HUES6 (cell line): ENCODE measurements around the gene CNN3.

Experiments
- H3K27ac ChIP-seq: 2 replicates; pipeline ENCODE4 v1.7.0; 2013; ENCODE audit warnings: low read depth, mild to moderate bottlenecking, low read length, inconsistent platforms
- H3K27me3 ChIP-seq: 2 replicates; pipeline ENCODE4 v1.6.1; 2013; ENCODE audit warnings: low read length; ENCODE audit not compliant: control insufficient read depth, insufficient read depth
- H3K36me3 ChIP-seq: 2 replicates; pipeline ENCODE4 v1.6.1; 2013; ENCODE audit warnings: low read length; ENCODE audit not compliant: control insufficient read depth, insufficient read depth
- H3K4me1 ChIP-seq: 2 replicates; pipeline ENCODE4 v1.6.1; 2013; ENCODE audit warnings: low read length; ENCODE audit not compliant: control insufficient read depth, insufficient read depth
- H3K4me3 ChIP-seq: 2 replicates; pipeline ENCODE4 v1.5.1; 2013; ENCODE audit warnings: low read depth, low read length
- H3K9ac ChIP-seq: one replicate; pipeline ENCODE4 v1.6.1; 2013; ENCODE audit warnings: mild to moderate bottlenecking, low read length
- H3K9me3 ChIP-seq: 2 replicates; pipeline ENCODE4 v1.6.1; 2013; ENCODE audit warnings: low read depth, low read length; ENCODE audit not compliant: control insufficient read depth, insufficient read depth

The CNN3 gene

DNA sequence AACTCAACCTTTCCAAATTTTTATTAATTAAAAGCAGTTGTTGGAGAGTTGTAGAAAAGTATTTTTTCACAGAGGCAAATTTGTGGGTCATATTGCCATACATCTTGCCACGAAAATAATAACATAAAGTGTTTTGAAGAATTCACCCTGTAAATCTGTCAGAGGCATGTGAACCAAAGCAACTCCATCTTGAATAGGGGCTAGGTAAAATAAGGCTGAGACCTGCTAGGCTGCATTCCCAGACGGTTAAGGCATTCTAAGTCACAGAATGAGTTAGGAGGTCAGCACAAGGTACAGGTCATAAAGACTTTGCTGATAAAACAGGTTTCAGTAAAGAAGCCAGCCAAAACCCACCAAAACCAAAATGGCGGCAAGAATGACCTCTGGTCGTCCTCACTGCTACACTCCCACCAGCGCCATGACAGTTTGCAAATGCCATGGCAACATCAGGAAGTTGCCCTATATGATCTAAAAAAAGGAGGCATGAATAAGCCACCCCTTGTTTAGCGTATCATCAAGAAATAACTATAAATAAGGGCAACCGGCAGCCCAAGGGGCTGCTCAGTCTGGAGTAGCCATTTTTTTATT, 4.4 kb upstream of the CNN3 start:
- Histone ChIP-seq H3K27ac (no peak overlapping the region), H3K36me3 (peaks cover 10% of the 10 kb centered on the region; the same call in 1 of the 2 replicates), H3K27me3 (no peaks in the 10 kb centered on the region), H3K4me1 (peaks cover 37% of the 10 kb centered on the region), H3K4me3 (no peak overlapping the region), H3K9ac (no peak overlapping the region), H3K9me3 (no peaks in the 10 kb centered on the region)

DNA sequence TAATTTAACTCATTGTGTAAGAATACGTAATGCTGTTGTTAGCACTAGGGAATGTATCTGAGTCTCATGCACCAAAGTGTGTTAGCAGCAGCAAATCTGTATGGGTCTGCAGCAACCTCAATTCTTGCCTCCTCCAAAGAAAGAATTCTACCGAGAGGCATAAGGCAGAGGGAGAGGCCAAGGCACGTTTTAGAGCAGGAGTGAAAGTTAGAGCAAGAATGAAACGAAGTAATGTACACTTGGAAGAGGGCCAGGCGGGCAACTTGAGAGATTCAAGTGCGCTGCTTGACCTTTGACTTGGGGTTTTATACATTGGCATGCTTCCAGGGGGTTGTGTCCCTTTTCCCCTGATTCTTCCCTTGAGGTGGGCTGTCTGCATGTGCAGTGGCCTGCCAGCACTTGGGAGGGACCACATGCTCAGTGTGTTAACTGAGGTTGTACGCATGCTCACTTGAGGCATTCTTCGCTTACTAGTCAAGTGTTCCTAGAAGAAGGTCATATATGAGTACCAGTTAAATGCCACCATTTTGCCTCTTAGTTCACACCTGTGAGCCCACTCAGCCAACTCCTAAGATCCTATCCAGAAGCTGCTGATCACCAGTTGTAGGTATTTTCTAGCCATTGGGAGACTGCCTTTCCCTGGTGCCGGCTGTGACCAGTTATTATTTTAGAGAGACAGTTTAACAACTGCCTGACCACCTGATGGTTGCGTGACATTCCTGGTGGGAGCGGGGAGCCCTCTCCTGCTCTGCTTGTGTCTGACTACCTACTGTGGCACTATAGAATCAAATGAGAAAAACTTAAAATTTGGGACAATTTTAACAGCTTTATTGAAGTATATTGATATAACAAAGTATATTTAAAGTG, 2.7 kb upstream of the CNN3 start:
- Histone ChIP-seq H3K4me1 (peaks cover 29% of the 10 kb centered on the region), H3K9me3 (no peaks in the 10 kb centered on the region), H3K27me3 (no peaks in the 10 kb centered on the region), H3K4me3 (peak overlapping the region; percentile 76), H3K36me3 (peaks cover 10% of the 10 kb centered on the region; the same call in 1 of the 2 replicates), H3K9ac (no peak overlapping the region), H3K27ac (no peak overlapping the region)

DNA sequence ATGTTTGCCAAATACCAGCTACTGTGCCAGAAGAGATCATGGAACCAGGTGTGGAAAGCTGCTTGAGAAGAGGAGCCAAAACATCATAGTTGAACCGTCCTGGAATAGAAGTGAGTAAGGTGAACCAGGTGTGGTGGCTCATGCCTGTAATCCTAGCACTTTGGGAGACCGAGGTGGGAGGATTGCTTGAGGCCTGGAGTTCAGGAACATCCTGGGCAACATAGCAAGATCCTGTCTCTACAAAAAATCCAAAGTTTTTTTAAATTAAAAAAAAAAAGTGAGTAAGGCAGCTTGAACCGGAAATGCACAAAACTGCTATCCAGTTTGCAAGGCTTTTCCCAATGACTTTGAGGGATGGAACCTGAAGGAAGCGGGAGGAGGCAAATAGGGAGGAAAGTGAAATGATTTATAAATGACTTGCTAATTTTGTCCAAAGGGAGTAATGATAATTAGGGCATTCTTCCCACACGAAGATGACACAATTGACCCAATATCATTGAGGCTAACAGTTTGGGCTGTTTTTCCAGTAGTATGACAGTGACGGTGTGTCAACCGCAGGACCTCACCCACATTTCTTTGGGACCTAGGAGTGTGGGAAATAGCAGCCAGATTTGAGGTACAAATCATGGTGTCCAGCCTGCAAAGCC, 1.5 kb upstream of the CNN3 start:
- Histone ChIP-seq H3K9me3 (no peaks in the 10 kb centered on the region), H3K4me3 (peak overlapping the region; percentile 76), H3K4me1 (peaks cover 37% of the 10 kb centered on the region), H3K27me3 (no peaks in the 10 kb centered on the region), H3K9ac (peak overlapping the region; percentile 89), H3K36me3 (peaks cover 7% of the 10 kb centered on the region), H3K27ac (peak overlapping the region; percentile 88; the same call in 1 of the 2 replicates)

DNA sequence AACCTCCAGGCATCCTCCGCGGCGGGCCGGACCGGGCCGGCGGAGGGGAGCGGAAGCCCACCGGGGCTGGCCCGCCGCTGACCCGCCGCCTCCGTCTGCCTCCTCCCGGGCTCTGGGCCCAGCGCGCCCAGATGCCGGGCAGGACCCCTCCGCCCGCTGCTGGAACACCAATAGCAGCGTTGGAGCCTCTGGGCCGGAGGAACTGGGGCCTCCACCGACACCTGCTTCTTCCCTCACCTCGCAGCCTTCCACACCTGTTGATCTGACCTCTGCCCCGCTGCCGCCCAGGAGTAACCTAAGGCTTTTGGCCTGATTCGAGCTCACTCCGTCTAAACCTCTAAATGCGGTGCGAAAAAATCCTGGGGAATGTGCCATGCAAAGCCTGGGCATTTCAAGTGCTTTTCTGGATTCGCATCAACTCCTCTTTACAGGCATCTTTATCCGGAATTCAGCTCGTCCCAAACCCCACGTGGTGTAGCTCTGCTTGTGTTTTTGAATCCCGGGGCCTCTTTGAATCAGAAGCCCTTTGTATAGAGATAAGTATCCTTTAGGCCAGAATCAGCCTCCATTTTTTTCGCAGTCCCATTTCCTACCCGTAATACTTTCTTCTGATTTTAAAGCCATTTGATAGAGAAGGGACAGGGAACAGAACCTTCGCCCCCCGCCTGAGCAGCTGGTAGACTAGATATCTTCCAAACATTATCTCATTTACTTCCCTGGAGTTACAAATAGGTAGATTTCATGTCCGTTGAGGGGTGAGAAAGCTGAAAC, 680 bp upstream of the CNN3 start:
- peaks cover 3% of the 10 kb centered on the region; the same call in 1 of the 2 replicates for H3K36me3 ChIP-seq
- H3K9me3 ChIP-seq: no peaks in the 10 kb centered on the region
- H3K27ac ChIP-seq: peak overlapping the region; percentile 88
- H3K9ac ChIP-seq: peak overlapping the region; percentile 89
- peak overlapping the region; percentile 76 for H3K4me3 ChIP-seq
- peaks cover 43% of the 10 kb centered on the region for H3K4me1 ChIP-seq
- H3K27me3 ChIP-seq: no peaks in the 10 kb centered on the region

DNA sequence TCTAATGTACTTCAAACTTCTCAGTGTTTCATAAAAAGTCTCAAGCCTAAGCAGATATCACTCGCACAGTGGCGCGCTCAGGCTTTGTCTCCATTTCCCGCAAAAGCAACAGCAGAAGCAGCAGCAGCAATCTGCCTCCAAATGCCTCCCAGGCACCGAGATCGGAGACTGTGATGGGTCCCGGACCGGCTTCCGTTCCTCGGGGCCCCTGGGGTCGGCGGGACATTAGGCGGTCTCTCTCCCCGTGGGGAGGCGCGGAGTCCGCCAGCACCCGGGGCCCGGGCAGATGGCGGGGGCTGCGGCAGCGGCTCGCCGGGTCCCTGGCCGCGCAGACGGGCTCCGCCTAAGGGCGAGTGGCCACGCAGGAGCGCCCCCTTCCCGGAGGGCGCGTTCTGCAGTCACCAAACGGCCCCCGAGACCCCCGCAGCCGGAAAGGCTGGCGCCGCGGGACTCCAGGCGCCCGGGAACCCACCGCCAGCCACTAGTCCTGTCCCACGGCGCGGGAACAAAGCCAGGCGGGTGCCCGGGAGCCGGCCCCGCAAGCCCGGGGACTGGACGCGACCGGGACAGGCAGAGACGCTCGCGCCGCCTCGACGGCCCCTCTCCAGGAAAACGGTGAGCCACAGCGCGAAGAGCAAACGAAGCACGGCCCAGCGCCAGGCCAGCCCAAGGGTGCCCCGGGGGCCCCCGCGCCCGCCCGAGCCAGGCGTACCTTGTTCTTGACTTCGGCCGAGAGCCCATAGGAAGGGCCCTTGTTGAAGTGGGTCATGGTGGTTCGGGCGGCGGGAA, 590 bp downstream of the CNN3 start:
- peak overlapping the region; percentile 99 for H3K9ac ChIP-seq

DNA sequence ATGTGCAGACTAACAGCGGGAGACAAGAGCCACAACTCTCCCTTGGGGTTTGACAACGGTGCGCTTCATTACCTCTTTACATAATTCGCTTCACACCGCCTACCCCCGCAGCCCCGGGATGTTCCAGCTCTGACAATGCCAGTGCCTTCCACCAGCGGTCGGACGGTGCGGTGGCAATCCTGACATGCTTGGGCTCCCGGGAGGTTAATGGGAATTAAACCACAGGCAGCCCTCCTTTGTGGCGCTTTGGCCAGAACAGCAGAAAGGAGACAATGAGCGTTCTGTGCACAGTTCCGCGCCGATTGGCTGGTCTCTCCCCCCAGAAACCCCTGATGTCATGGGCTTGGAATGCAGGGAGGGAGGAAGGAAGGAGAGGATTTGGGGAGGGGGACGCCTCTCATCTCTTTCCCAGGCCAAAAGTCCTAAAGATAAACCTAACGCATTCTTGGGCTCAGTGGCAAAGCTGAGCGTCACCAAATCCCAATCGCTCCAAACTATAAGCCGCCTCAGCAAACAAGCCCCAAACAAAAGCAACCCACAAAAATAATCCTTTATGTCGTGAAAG, 1.3 kb downstream of the CNN3 start:
- Histone ChIP-seq H3K4me3 (peak overlapping the region; percentile 98), H3K9ac (peak overlapping the region; percentile 99), H3K4me1 (peaks cover 51% of the 10 kb centered on the region)

More for the DNA sequence above, 590 bp downstream of the CNN3 start:
- no peaks in the 10 kb centered on the region for H3K27me3 ChIP-seq
- peaks cover 50% of the 10 kb centered on the region for H3K4me1 ChIP-seq
- peak overlapping the region; percentile 97 for H3K27ac ChIP-seq
- no peaks in the 10 kb centered on the region for H3K9me3 ChIP-seq
- peak overlapping the region; percentile 98 for H3K4me3 ChIP-seq
- H3K36me3 ChIP-seq: peaks cover 3% of the 10 kb centered on the region; the same call in 1 of the 2 replicates

DNA sequence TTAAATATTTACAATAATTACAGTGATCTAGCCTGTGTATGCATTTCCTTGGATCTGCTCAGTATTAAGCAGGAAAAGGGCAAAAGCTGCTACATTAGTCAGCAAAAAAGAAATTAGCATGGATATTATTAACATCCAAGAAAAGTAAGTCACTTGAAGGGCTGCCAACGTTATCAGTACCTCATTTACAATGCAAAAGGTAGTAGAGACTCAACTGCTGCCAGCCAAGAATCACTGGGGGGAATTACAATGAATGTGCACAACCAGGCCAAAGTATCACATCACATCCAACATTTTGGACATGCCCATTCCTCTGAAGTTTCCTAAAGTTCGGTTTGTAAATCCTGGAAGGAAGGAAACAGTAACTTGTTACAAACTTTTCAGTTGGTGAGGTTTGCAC, 1.9 kb downstream of the CNN3 start:
- Histone ChIP-seq H3K27me3 (no peaks in the 10 kb centered on the region), H3K4me3 (peak overlapping the region; percentile 98), H3K4me1 (peaks cover 57% of the 10 kb centered on the region), H3K9ac (peak overlapping the region; percentile 99), H3K27ac (peak overlapping the region; percentile 97), H3K36me3 (peaks cover 3% of the 10 kb centered on the region; the same call in 1 of the 2 replicates), H3K9me3 (no peaks in the 10 kb centered on the region)

More for the DNA sequence above, 1.3 kb downstream of the CNN3 start:
- H3K36me3 ChIP-seq: peaks cover 3% of the 10 kb centered on the region; the same call in 1 of the 2 replicates
- H3K27ac ChIP-seq: peak overlapping the region; percentile 97
- no peaks in the 10 kb centered on the region for H3K27me3 ChIP-seq
- no peaks in the 10 kb centered on the region for H3K9me3 ChIP-seq

DNA sequence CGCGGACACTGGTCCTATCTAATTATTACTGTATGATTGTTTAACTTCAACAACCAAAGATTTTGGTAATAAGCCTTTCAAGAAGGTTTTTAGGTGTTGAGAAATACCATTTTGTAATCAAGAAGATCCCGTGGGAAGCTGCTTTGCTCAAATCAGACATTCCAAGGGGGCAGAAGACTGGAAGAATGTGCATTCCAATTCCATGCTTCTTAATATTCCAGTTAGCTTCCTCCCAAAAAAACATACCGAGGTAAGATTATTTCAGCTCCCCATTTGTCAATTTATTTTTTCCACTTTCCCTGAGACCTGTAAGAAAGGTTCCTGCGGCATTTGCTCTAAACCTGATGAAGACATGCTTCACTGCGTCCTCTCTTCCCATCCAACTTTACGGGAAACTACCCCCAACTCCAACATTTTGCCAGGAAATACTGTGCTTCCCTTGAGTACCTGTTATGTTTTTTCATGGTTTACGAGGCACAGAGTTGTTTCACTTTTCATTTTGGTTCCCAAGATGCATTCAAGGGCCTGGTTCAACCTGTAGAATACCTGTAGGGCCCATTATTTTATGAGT, 4.1 kb downstream of the CNN3 start:
- no peaks in the 10 kb centered on the region for H3K9me3 ChIP-seq
- peaks cover 3% of the 10 kb centered on the region; the same call in 1 of the 2 replicates for H3K36me3 ChIP-seq
- H3K9ac ChIP-seq: no peak overlapping the region
- peaks cover 48% of the 10 kb centered on the region for H3K4me1 ChIP-seq
- H3K27me3 ChIP-seq: no peaks in the 10 kb centered on the region
- H3K4me3 ChIP-seq: peak overlapping the region; percentile 12; the same call in 1 of the 2 replicates
- no peak overlapping the region for H3K27ac ChIP-seq

DNA sequence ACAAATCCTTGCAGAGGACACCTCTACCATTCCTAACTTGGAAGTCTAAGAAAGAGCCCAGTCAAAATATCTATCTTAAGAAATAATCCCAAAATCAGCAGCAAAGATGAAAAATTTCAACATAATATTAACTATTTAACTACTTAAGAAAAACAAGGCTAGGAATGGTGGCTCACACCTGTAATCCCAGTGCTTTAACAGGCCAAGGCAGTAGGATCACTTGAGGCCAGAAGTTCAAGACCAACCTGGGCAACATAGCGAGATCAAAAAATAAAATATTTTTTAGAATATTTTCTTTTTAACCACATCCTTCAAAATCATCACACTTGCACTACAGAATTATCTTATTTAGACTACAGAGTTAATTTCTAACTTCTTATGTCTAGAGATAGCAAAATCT, 4.9 kb downstream of the CNN3 start:
- H3K9me3 ChIP-seq: no peaks in the 10 kb centered on the region
- peaks cover 47% of the 10 kb centered on the region for H3K4me1 ChIP-seq
- H3K4me3 ChIP-seq: no peak overlapping the region
- no peak overlapping the region for H3K9ac ChIP-seq
- no peaks in the 10 kb centered on the region for H3K27me3 ChIP-seq
- H3K27ac ChIP-seq: no peak overlapping the region
- peaks cover 3% of the 10 kb centered on the region; the same call in 1 of the 2 replicates for H3K36me3 ChIP-seq
